ENCODE results near the gene BSPRY. TPM values are rescaled to one million over a fixed set of nuclear protein-coding genes. Genes with fewer than 3 reads are reported as not detected.

The BSPRY gene
- total and polyA plus RNA-seq, 2 donors (not counting 1 experiment from before 2014, with no cell fraction given): 0.42 to 0.59 TPM

GRCh38 chr9:113393281-113393680, 43.9 kb downstream of the BSPRY start:
- WGBS (ENCODE audit: insufficient coverage): 97% methylated on average over 4 of the region's 7 CpGs
- ChIA-PET POLR2A (no interaction called here), CTCF (no interaction called here)
- Mint-ChIP-seq H3K9me3 (ENCODE audit: insufficient read depth) (no peaks in the 10 kb centered on the region), H3K4me3 (no peak overlapping the region), H3K27ac (no peak overlapping the region), H3K4me1 (peaks cover 3% of the 10 kb centered on the region), H3K27me3 (no peaks in the 10 kb centered on the region)
- Histone ChIP-seq H3K4me1 (ENCODE audit: control insufficient read depth in 2 of 2, insufficient read depth in 2 of 2, low read length in 2 of 2) (no peaks in the 10 kb centered on the region), H3K27me3 (replicated peaks in 1 of 4; ENCODE audit: control extremely low read depth in 1 of 4, control insufficient read depth in 3 of 4, insufficient read depth in 4 of 4, low read length in 3 of 4) (no peaks in the 10 kb centered on the region), H3K36me3 (replicated peaks in 1 of 2; ENCODE audit: control extremely low read depth in 1 of 2, control insufficient read depth in 1 of 2, extremely low read depth in 1 of 2, insufficient read depth in 2 of 2, low read length in 1 of 2) (peaks cover 0 to 40% of the 10 kb centered on the region in 2 experiments), H3K9me3 (ENCODE audit: control extremely low read depth in 1 of 3, control insufficient read depth in 2 of 3, insufficient read depth in 1 of 3, low read length in 2 of 3) (no peaks in the 10 kb centered on the region), H3K27ac (ENCODE audit: low read length in 2 of 2) (no peak overlapping the region), H3K79me2 (ENCODE audit: control insufficient read depth, insufficient read depth, low read length) (peaks cover 3% of the 10 kb centered on the region), H4K20me1 (ENCODE audit: control insufficient read depth, insufficient read depth, low read length, poor library complexity, severe bottlenecking) (no peaks in the 10 kb centered on the region), H3K4me3 (ENCODE audit: control extremely low read depth in 1 of 5, extremely low read depth in 1 of 5, insufficient read depth in 1 of 5, low read depth in 2 of 5, low read length in 4 of 5) (no peak overlapping the region), H3K9ac (ENCODE audit: low read length) (no peak overlapping the region), H3K4me2 (replicated peaks; ENCODE audit: low read depth, low read length, poor library complexity, severe bottlenecking) (no peak overlapping the region), H2AFZ (ENCODE audit: insufficient read depth, low read depth, low read length, poor library complexity, severe bottlenecking) (no peak overlapping the region)
- ATAC-seq (ENCODE audit: low read depth) (no peak), DNase-seq (no peak)
- TF ChIP-seq CTCF (IDR thresholded peaks at IDR 0.05) (no peak), EZH2 (IDR thresholded peaks at IDR 0.05; ENCODE audit: borderline replicate concordance, insufficient read depth, low read depth, low read length, poor library complexity, severe bottlenecking) (no peak)
- intact Hi-C loops (cut with micrococcal nuclease): no loop called here

GRCh38 chr9:113395000-113395861, 45.9 kb downstream of the BSPRY start:
- Histone ChIP-seq H3K36me3 (replicated peaks in 1 of 2; ENCODE audit: control extremely low read depth in 1 of 2, control insufficient read depth in 1 of 2, extremely low read depth in 1 of 2, insufficient read depth in 2 of 2, low read length in 1 of 2) (peaks cover 0 to 24% of the 10 kb centered on the region in 2 experiments), H3K4me1 (ENCODE audit: control insufficient read depth in 2 of 2, insufficient read depth in 2 of 2, low read length in 2 of 2) (peaks cover 3 to 5% of the 10 kb centered on the region in 2 donors), H2AFZ (ENCODE audit: insufficient read depth, low read depth, low read length, poor library complexity, severe bottlenecking) (no peak overlapping the region), H3K4me3 (ENCODE audit: control extremely low read depth in 1 of 5, extremely low read depth in 1 of 5, insufficient read depth in 1 of 5, low read depth in 2 of 5, low read length in 4 of 5) (no peak overlapping the region), H4K20me1 (ENCODE audit: control insufficient read depth, insufficient read depth, low read length, poor library complexity, severe bottlenecking) (no peaks in the 10 kb centered on the region), H3K27ac (ENCODE audit: low read length in 2 of 2) (no peak overlapping the region), H3K9me3 (ENCODE audit: control extremely low read depth in 1 of 3, control insufficient read depth in 2 of 3, insufficient read depth in 1 of 3, low read length in 2 of 3) (no peaks in the 10 kb centered on the region), H3K79me2 (ENCODE audit: control insufficient read depth, insufficient read depth, low read length) (peaks cover 18% of the 10 kb centered on the region), H3K27me3 (replicated peaks in 1 of 4; ENCODE audit: control extremely low read depth in 1 of 4, control insufficient read depth in 3 of 4, insufficient read depth in 4 of 4, low read length in 3 of 4) (no peaks in the 10 kb centered on the region), H3K4me2 (replicated peaks; ENCODE audit: low read depth, low read length, poor library complexity, severe bottlenecking) (no peak overlapping the region), H3K9ac (ENCODE audit: low read length) (no peak overlapping the region)
- H3K4me1 Mint-ChIP-seq: peaks cover 18% of the 10 kb centered on the region
- ATAC-seq (ENCODE audit: low read depth) (no peak), DNase-seq (no peak)
- no peak overlapping the region for H3K4me3 Mint-ChIP-seq
- intact Hi-C loops (cut with micrococcal nuclease): no loop called here
- no peaks in the 10 kb centered on the region for H3K27me3 Mint-ChIP-seq
- 100% methylated on average over 4 of the region's 9 CpGs for WGBS (ENCODE audit: insufficient coverage)
- POLR2A ChIA-PET: interaction anchor here (0.7 kb wide), 1 partner anchor 137 kb away, joined by 9 read pairs; no protein-coding TSS in a partner anchor
- H3K9me3 Mint-ChIP-seq (ENCODE audit: insufficient read depth): no peaks in the 10 kb centered on the region
- CTCF ChIA-PET: interaction anchor here (0.7 kb wide), 1 partner anchor 196 kb away, joined by 3 read pairs; no protein-coding TSS in a partner anchor
- no peak overlapping the region for H3K27ac Mint-ChIP-seq
- TF ChIP-seq CTCF (IDR thresholded peaks at IDR 0.05) (no peak), EZH2 (IDR thresholded peaks at IDR 0.05; ENCODE audit: borderline replicate concordance, insufficient read depth, low read depth, low read length, poor library complexity, severe bottlenecking) (no peak)

Measured in B cell (primary cell).